Measurements from ENCODE around the gene XRCC4.
"Not testable (repeated sequence)": the region's sequence is repeated elsewhere in the genome, so short reads cannot be mapped to it uniquely, and the experiment has no call there.

The XRCC4 gene

GRCh38 chr5:83076742-83077661, at the start of gene XRCC4, which contains the start of gene TMEM167A:
Gene XRCC4 (plus strand): TSS chr5:83077547. CDS start chr5:83104920, 27,373 bp downstream.
Gene TMEM167A (minus strand): TSS chr5:83077394. CDS start chr5:83077323, 71 bp downstream.
- peak; percentile 98 for DNase-seq

- DNase-seq = no peak
These were observed 47.4 kb upstream of the XRCC4 start for GRCh38 chr5:83029912-83030311.

GRCh38 chr5:83031381-83031780, 46.0 kb upstream of the XRCC4 start:
- no peak for DNase-seq

- no peak for DNase-seq
These were observed 43.3 kb upstream of the XRCC4 start for GRCh38 chr5:83034036-83034435.

- no peak for DNase-seq
These were observed 42.7 kb upstream of the XRCC4 start for GRCh38 chr5:83034528-83035207.

GRCh38 chr5:83035373-83036100, 41.8 kb upstream of the XRCC4 start:
- DNase-seq = no peak

- no peak for DNase-seq
These were observed 40.3 kb upstream of the XRCC4 start for GRCh38 chr5:83036991-83037575.

GRCh38 chr5:83038924-83039323, 38.4 kb upstream of the XRCC4 start:
- no peak for DNase-seq

- no peak for DNase-seq
These were observed 34.8 kb upstream of the XRCC4 start for GRCh38 chr5:83042507-83042906.

- no peak for DNase-seq
These were observed 32.4 kb upstream of the XRCC4 start for GRCh38 chr5:83044926-83045325.

- no peak for DNase-seq
These were observed 29.1 kb upstream of the XRCC4 start for GRCh38 chr5:83048277-83048676.

GRCh38 chr5:83048811-83049210, 28.5 kb upstream of the XRCC4 start:
- DNase-seq = no peak

GRCh38 chr5:83049370-83049885, 27.9 kb upstream of the XRCC4 start:
- DNase-seq = no peak

- DNase-seq = no peak
These were observed 26.5 kb upstream of the XRCC4 start for GRCh38 chr5:83050723-83051340.

- DNase-seq = no peak
These were observed 22.2 kb upstream of the XRCC4 start for GRCh38 chr5:83055166-83055565.

- no peak for DNase-seq
These were observed 18.6 kb upstream of the XRCC4 start for GRCh38 chr5:83058726-83059125.

GRCh38 chr5:83059341-83059740, 18.0 kb upstream of the XRCC4 start:
- DNase-seq = no peak

GRCh38 chr5:83066548-83067110, 10.7 kb upstream of the XRCC4 start:
- no peak for DNase-seq

- not testable (repeated sequence) for DNase-seq
These were observed 10.0 kb upstream of the XRCC4 start for GRCh38 chr5:83067377-83067776.

GRCh38 chr5:83069096-83069799, 8.1 kb upstream of the XRCC4 start:
- DNase-seq = no peak
